Middle frontal gyrus (tissue), 1 donor: Measurements from ENCODE around the gene ZNF497.
"Not testable (repeated sequence)": the region's sequence is repeated elsewhere in the genome, so short reads cannot be mapped to it uniquely, and the experiment has no call there.

Experiments
- DNase-seq: peaks from one replicate; pipeline ENCODE4 v3.0.0-alpha.2; 2015; ENCODE audit warnings: low spot score; ENCODE audit errors: extremely low spot score

ZNF497 gene

DNA sequence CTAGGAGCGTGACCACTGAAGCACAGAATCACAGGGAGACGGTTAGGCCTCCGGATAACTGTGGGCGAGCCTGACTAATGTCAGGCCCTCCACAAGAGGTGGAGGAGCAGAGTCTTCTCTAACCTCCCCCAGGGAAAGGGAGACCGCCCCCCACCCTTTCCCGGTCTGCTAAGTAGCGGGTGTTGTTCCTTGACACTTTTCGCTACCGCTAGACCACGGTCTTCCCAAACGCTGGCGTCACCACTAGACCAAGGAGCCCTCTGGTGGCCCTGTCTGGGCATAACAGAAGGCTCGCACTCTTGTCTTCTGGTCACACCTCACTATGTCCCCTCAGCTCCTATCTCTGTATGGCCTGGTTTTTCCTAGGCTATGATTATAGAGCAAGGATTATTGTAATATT is 51.9 kb downstream of the ZNF497 start:
- not testable (repeated sequence) for DNase-seq

DNA sequence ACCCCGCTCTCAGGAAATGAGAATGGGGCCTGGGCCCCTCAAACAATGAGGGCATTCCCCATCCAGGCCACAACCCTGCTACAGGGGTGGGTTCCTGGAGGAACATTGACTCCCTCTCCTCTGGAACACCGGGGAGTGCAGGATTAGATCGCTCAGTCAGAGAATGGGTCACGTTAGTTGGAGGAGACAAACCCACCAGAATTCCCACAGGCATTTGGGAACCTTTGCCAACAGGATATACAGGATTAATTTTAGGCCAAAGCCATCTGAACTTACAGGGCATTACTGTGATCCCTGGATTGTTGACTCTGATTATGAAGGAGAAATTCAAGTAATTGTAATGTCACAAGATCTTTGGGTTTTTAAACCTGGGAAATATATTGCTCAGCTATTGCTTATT is 54.8 kb downstream of the ZNF497 start:
- no peak for DNase-seq

DNA sequence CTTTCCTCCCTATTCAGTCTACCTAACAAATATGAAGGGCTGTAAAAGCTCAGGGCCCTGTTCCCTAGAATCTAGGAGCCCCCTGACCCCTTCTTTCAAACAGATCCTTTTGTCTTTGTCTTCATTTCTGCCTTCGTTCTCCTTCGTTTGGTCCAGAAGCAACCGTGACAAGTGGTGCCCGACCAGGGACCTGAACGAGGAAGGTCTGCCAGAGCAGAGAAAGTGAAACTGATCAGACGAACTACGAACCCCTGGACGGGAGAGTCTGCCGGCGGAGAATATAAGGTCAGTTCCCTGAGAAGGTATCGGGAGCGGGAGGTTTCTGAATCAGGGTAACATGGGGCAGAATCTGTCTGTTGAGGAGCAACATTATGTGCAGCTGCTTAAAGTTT is 56.6 kb downstream of the ZNF497 start:
- no peak for DNase-seq

DNA sequence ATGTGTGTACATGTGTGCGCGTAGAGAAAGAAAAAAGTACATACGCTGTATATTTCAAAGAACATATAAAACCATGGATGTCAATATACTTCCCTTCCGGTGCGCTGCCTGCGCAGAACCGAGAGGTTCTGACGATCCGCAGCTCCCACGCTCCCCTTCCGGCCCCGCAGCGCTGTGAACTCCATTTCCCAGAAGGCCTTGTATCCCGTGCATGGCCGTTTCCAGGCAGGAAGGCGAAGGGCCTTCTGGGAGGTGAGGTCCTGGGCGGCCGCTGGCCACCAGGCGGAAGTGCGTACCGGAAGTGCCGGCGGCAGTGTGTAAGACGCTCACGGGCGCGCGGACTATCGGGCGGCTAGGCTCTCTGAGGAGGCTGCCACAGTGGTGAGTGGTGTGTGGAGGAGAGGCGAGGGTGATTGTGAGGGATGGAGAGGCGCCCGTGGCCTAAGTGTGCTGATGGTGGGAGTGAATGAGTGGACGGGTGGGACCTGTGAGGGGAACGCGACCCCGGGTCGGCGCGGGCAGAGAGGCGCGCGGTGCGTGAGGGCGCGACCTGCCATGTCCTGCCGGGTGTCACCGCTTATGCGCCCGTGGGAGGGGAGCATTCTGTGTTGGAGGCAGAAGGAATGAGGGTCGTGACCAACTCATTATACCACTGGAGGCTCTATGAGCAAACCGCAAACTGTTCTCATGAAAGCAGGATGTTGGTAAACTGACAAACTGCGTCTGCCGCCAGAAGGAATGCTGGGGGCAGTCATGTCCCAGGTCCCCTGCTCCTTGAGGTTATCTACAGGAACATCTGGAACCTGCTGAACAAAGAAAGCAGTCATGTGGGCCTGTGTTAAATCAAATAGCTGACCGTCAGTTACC is 57.3 kb downstream of the ZNF497 start, which contains the start of gene ERVK3-1:
Gene ERVK3-1 (plus strand): TSS at position 313 of the 867 bp plus-strand sequence. CDS start 6,792 bp downstream, outside the sequence.
- DNase-seq = peak; percentile 97

GRCh38 chr19:58304748-58305064 is 57.8 kb downstream of the ZNF497 start:
- no peak for DNase-seq
